HepG2 (cell line): Measurements from ENCODE around the gene MRPL50. TPM values are rescaled to one million over a fixed set of nuclear protein-coding genes. Genes with fewer than 3 reads are reported as not detected.

ENCODE experiments used
- EED ChIP-seq: sonication (generic); formaldehyde crosslinking; IDR thresholded peaks from 2 replicates; pipeline ENCODE4 v1.5.0; 2020; ENCODE audit warnings: mild to moderate bottlenecking, missing genetic modification reagents
- EP300 ChIP-seq, 3 experiments: sonication (generic) in 1 of 3; formaldehyde crosslinking in 1 of 3; IDR thresholded peaks; 2 replicates each; pipeline versions ENCODE4 v1.5.1 to v1.6.1; 2011 to 2020; ENCODE audit warnings: low read depth in 2 of 3, low read length in 2 of 3, borderline replicate concordance in 1 of 3, improper control_type of control experiment in 1 of 3, mild to moderate bottlenecking in 1 of 3, missing genetic modification reagents in 1 of 3, moderate library complexity in 1 of 3
- FOSL2 ChIP-seq: sonication (generic); formaldehyde crosslinking; IDR thresholded peaks from 2 replicates; pipeline ENCODE4 v1.4.0; 2020; ENCODE audit warnings: missing genetic modification reagents
- HDAC6 ChIP-seq: fragments of 200-600 bp; sonication (generic); IDR thresholded peaks from 2 replicates; pipeline ENCODE4 v1.7.0; 2017; ENCODE audit warnings: mild to moderate bottlenecking, antibody characterized with exemption, low read length, low read depth
- HNF1A ChIP-seq, 2 experiments: sonication (generic) in 1 of 2; formaldehyde crosslinking in 1 of 2; IDR thresholded peaks; 2 replicates each; pipeline versions ENCODE4 v1.4.0 to v1.6.1; 2016 to 2020; ENCODE audit warnings: borderline replicate concordance in 1 of 2, low read depth in 1 of 2, mild to moderate bottlenecking in 1 of 2, missing genetic modification reagents in 1 of 2
- MBD4 ChIP-seq: IDR thresholded peaks from 2 replicates; pipeline ENCODE4 v1.6.1; 2012; ENCODE audit warnings: low read length, inconsistent platforms, borderline replicate concordance
- MXI1 ChIP-seq: IDR thresholded peaks from 3 replicates; pipeline ENCODE4 v1.6.1; 2012; ENCODE audit warnings: low read depth, low read length, inconsistent platforms, borderline replicate concordance
- NCOA2 ChIP-seq: sonication (generic); formaldehyde crosslinking; IDR thresholded peaks from 2 replicates; pipeline ENCODE4 v1.8.0; 2022; ENCODE audit warnings: inconsistent platforms
- NR2F6 ChIP-seq, 2 experiments: IDR thresholded peaks; 2 replicates each; pipeline ENCODE4 v1.6.1; 2016; ENCODE audit warnings: antibody characterized with exemption in 1 of 2, mild to moderate bottlenecking in 1 of 2
- SOX13 ChIP-seq, 3 experiments: fragments of 450-650 bp in 1 of 3; sonication (generic) in 1 of 3; formaldehyde crosslinking in 1 of 3; IDR thresholded peaks in 2 of 3; conservative IDR thresholded peaks in 1 of 3; 2 replicates each; pipeline versions ENCODE4 v1.5.0 to v1.6.1; 2016 to 2020; ENCODE audit warnings: antibody characterized with exemption in 1 of 3, mild to moderate bottlenecking in 1 of 3, missing compliant biosample characterization in 1 of 3, missing genetic modification reagents in 1 of 3, moderate library complexity in 1 of 3
- ZNF264 ChIP-seq: sonication (generic); formaldehyde crosslinking; IDR thresholded peaks from 2 replicates; pipeline ENCODE4 v1.4.0; 2020; ENCODE audit warnings: missing genetic modification reagents
- ZNF280D ChIP-seq: sonication (generic); formaldehyde crosslinking; IDR thresholded peaks from 2 replicates; pipeline ENCODE4 v1.5.1; 2020; ENCODE audit warnings: mild to moderate bottlenecking, missing genetic modification reagents
- ZNF292 ChIP-seq: sonication (generic); formaldehyde crosslinking; IDR thresholded peaks from 2 replicates; pipeline ENCODE4 v1.8.1; 2022; ENCODE audit warnings: mild to moderate bottlenecking, low read depth, missing genetic modification reagents, borderline replicate concordance
- ZNF513 ChIP-seq: sonication (generic); formaldehyde crosslinking; conservative IDR thresholded peaks from 2 replicates; pipeline ENCODE4 v1.5.0; 2020; ENCODE audit warnings: missing genetic modification reagents
- ZNF562 ChIP-seq: sonication (generic); formaldehyde crosslinking; IDR thresholded peaks from 2 replicates; pipeline ENCODE4 v1.8.0; 2022; ENCODE audit warnings: missing genetic modification reagents, borderline replicate concordance
- ZNF879 ChIP-seq: sonication (generic); formaldehyde crosslinking; IDR thresholded peaks from 2 replicates; pipeline ENCODE4 v1.8.1; 2023; ENCODE audit warnings: missing genetic modification reagents
- polyA plus RNA-seq, 8 experiments: library from polyadenylated mRNA; depleted of rRNA in 3 of 8; stranded (reverse) in 7 of 8; unstranded in 1 of 8; fragments of >200 nt; fragmentation: Illumina TruSeq in 4 of 8; extraction: Trizol in 4 of 8; gene quantifications; 2 replicates each; pipeline versions ENCODE4 v1.2.1 to v1.2.3, GENCODE V29; 2011 to 2016; ENCODE audit warnings: low read depth in 4 of 8, missing spikeins in 1 of 8, mixed read lengths in 1 of 8; ENCODE audit not compliant: insufficient read depth in 1 of 8
- total RNA-seq, 5 experiments: library from RNA; depleted of rRNA; stranded (reverse); fragments of >200 nt; fragmentation: Illumina TruSeq; extraction: Trizol; gene quantifications; 2 replicates each; pipeline ENCODE4 v1.2.3, GENCODE V29; 2016; ENCODE audit warnings: low read depth in 1 of 5
- TF ChIP-seq, protein P1 (sequence below): sonication (generic); formaldehyde crosslinking; IDR thresholded peaks from 2 replicates; pipeline ENCODE4 v1.4.0; 2020; ENCODE audit warnings: missing genetic modification reagents, borderline replicate concordance

MRPL50 gene
- total and polyA plus RNA-seq, 2 of the 13 experiments (the other 11 are each of a cell fraction or from before 2014, with no cell fraction given), result 37.1 to 70.0 TPM

DNA sequence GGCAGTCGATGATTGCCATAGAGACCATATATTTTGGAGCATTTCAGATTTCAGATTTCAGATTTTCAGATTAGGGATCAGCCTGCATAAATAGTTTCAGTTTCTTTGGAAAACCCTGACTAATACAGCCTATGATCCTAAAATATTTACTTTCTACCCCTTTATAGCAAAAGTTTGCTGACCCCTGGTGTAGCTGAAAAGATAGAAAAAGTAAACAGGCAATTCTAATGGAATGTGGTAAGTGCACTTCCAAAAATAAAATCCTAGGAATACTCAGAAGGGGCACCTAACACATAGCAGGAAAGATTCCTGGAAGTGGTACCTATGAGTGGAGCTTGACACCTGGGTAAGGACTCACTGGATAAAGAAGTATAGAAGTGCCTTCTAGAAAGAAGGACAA lies 48.1 kb downstream of the MRPL50 start (continued):
- TF ChIP-seq FOSL2 (CRISPR knock-in tag) (no peak), ZNF292 (CRISPR knock-in tag) (no peak), ZNF562 (CRISPR knock-in tag) (no peak), ZNF879 (CRISPR knock-in tag) (no peak), MXI1 (no peak), NCOA2 (CRISPR knock-in tag) (peak; percentile 54; the same call in 1 of the 2 replicates), ZNF513 (no peak), SOX13 (IDR thresholded peaks at IDR 0.05) (no peak), SOX13 (CRISPR knock-in tag; conservative IDR thresholded peaks at IDR 0.05 in 1 of 2, IDR thresholded peaks at IDR 0.05 in 1 of 2) (peak in 1 of 2 experiments; percentile 65; a peak in 2 of 4 replicates), EP300 (IDR thresholded peaks at IDR 0.05; ENCODE audit: low read depth in 2 of 2, low read length in 2 of 2) (peak in 1 of 2 experiments; percentile 83; a peak in 2 of 4 replicates), EP300 (CRISPR knock-in tag; IDR thresholded peaks at IDR 0.05; ENCODE audit: borderline replicate concordance) (no peak), NR2F6 (IDR thresholded peaks at IDR 0.05) (peak; percentile 43; the same call in 1 of the 2 replicates), NR2F6 (CRISPR knock-in tag; IDR thresholded peaks at IDR 0.05) (peak; percentile 28; the same call in 1 of the 2 replicates), HNF1A (IDR thresholded peaks at IDR 0.05; ENCODE audit: low read depth) (no peak), HNF1A (CRISPR knock-in tag; IDR thresholded peaks at IDR 0.05; ENCODE audit: borderline replicate concordance) (no peak), MBD4 (no peak), ZNF280D (no peak), ZNF264 (CRISPR knock-in tag) (0 out of 2 replicates have a peak, but pooled peaks have one; percentile 25), HDAC6 (no peak), EED (CRISPR knock-in tag) (no peak)
- TF ChIP-seq, protein P1, sequence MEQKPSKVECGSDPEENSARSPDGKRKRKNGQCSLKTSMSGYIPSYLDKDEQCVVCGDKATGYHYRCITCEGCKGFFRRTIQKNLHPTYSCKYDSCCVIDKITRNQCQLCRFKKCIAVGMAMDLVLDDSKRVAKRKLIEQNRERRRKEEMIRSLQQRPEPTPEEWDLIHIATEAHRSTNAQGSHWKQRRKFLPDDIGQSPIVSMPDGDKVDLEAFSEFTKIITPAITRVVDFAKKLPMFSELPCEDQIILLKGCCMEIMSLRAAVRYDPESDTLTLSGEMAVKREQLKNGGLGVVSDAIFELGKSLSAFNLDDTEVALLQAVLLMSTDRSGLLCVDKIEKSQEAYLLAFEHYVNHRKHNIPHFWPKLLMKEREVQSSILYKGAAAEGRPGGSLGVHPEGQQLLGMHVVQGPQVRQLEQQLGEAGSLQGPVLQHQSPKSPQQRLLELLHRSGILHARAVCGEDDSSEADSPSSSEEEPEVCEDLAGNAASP, result 0 out of 2 replicates have a peak, but pooled peaks have one; percentile 7
